Endothelial cell of umbilical vein (primary cell): ENCODE data around the gene CC2D1A. TPM values are rescaled to one million over a fixed set of nuclear protein-coding genes. Genes with fewer than 3 reads are reported as not detected.

Experiments used
- BruUV-seq: library from RNA; stranded (reverse); fragments of 400-500 nt; replicated peaks from 2 replicates; lab custom pipeline; 2021; lab: Mats Ljungman, UMichigan
- CTCF ChIA-PET: fragments of 300-600, 350-600 bp; sonication (Branson Sonifier 250); formaldehyde crosslinking; loops from one replicate; lab custom pipeline; 2021; ENCODE audit warnings: antibody characterized with exemption, inconsistent platforms; lab: Charles Lee
- POLR2A ChIA-PET: fragments of 300-600, 350-600 bp; sonication (Branson Sonifier 250); formaldehyde crosslinking; loops from one replicate; lab custom pipeline; 2021; ENCODE audit warnings: antibody characterized with exemption, inconsistent platforms; lab: Charles Lee
- DNase-seq: peaks from one replicate; pipeline ENCODE4 v3.0.0-alpha.2; 2011; ENCODE audit warnings: low read depth, low spot score
- FAIRE-seq: peaks from 2 replicates; lab custom pipeline; 2011; peaks lifted over from hg19 to GRCh38; lab: Jason Lieb, UNC
- H2AFZ ChIP-seq: 2 replicates; pipeline ENCODE4 v1.6.0; 2012; ENCODE audit warnings: low read depth, low read length, control low read depth, inconsistent platforms
- H3K27ac ChIP-seq: 2 replicates; pipeline ENCODE4 v1.5.1; 2011; ENCODE audit warnings: low read depth, mild to moderate bottlenecking, control low read depth, low read length, moderate library complexity; ENCODE audit not compliant: insufficient read depth
- H3K27me3 ChIP-seq, 2 experiments: 2 replicates each; pipeline versions ENCODE4 v1.6.0 to v1.6.1; 2011; ENCODE audit warnings: low read length in 2 of 2, mixed read lengths in 1 of 2; ENCODE audit not compliant: control insufficient read depth in 2 of 2, insufficient read depth in 2 of 2
- H3K36me3 ChIP-seq, 2 experiments: 2 replicates in 1 of 2; 3 replicates in 1 of 2; pipeline ENCODE4 v1.5.1; 2011; ENCODE audit warnings: low read length in 2 of 2, mild to moderate bottlenecking in 1 of 2, moderate library complexity in 1 of 2; ENCODE audit not compliant: control insufficient read depth in 2 of 2, insufficient read depth in 2 of 2; ENCODE audit errors: extremely low read depth in 1 of 2
- H3K4me1 ChIP-seq: 3 replicates; pipeline ENCODE4 v1.5.1; 2011; ENCODE audit warnings: mild to moderate bottlenecking, low read length; ENCODE audit not compliant: control insufficient read depth, insufficient read depth; ENCODE audit errors: extremely low read depth
- H3K4me2 ChIP-seq: 2 replicates; pipeline ENCODE4 v1.6.1; 2011; ENCODE audit warnings: low read length, control low read depth, mixed read lengths; ENCODE audit not compliant: insufficient read depth
- H3K4me3 ChIP-seq, 3 experiments: fragments of 200-600 bp in 1 of 3; sonication (generic), shearing (Covaris generic) in 1 of 3; replicated peaks in 1 of 3; 2 replicates each; pipeline ENCODE4 v1.5.1; 2011 to 2016; ENCODE audit warnings: control low read depth in 3 of 3, low read length in 3 of 3, mild to moderate bottlenecking in 2 of 3, inconsistent platforms in 1 of 3, low read depth in 1 of 3, moderate library complexity in 1 of 3; ENCODE audit not compliant: insufficient read depth in 1 of 3
- H3K79me2 ChIP-seq: 2 replicates; pipeline ENCODE4 v1.6.0; 2012; ENCODE audit warnings: low read length, inconsistent platforms; ENCODE audit not compliant: control insufficient read depth, insufficient read depth
- H3K9ac ChIP-seq: replicated peaks from 2 replicates; pipeline ENCODE3; 2011; ENCODE audit warnings: low read length, control low read depth; ENCODE audit not compliant: insufficient read depth; ENCODE audit errors: extremely low read depth
- H3K9me1 ChIP-seq: replicated peaks from 3 replicates; pipeline ENCODE4 v1.6.0; 2011; ENCODE audit warnings: mild to moderate bottlenecking, low read length; ENCODE audit not compliant: control insufficient read depth, insufficient read depth; ENCODE audit errors: extremely low read depth
- H3K9me3 ChIP-seq: replicated peaks from 2 replicates; pipeline ENCODE4 v1.5.1; 2012; ENCODE audit warnings: low read length, inconsistent platforms; ENCODE audit not compliant: control insufficient read depth, insufficient read depth
- H4K20me1 ChIP-seq: replicated peaks from 2 replicates; pipeline ENCODE3; 2011; ENCODE audit warnings: mild to moderate bottlenecking, low read length; ENCODE audit not compliant: control insufficient read depth, insufficient read depth; ENCODE audit errors: extremely low read depth
- CTCF ChIP-seq, 2 donors: IDR thresholded peaks; 1 replicate in 1 of 2; 2 replicates in 1 of 2; pipeline ENCODE4 v1.5.1; 2011; ENCODE audit warnings: low read length in 2 of 2, mild to moderate bottlenecking in 2 of 2, moderate library complexity in 2 of 2, control low read depth in 1 of 2, inconsistent platforms in 1 of 2, low read depth in 1 of 2; ENCODE audit not compliant: insufficient read depth in 1 of 2; ENCODE audit errors: extremely low read depth in 1 of 2
- EZH2 ChIP-seq: IDR thresholded peaks from 2 replicates; pipeline ENCODE4 v1.6.1; 2012; ENCODE audit warnings: borderline replicate concordance, low read depth, mild to moderate bottlenecking, moderate library complexity, low read length, inconsistent platforms; ENCODE audit not compliant: severe bottlenecking
- FOS ChIP-seq: IDR thresholded peaks from 2 replicates; pipeline ENCODE4 v1.6.1; 2011; ENCODE audit warnings: mild to moderate bottlenecking, low read length, moderate library complexity, borderline replicate concordance; ENCODE audit not compliant: insufficient read depth
- POLR2A ChIP-seq: IDR thresholded peaks from 2 replicates; pipeline ENCODE4 v1.6.1; 2012; ENCODE audit warnings: low read depth, mild to moderate bottlenecking, control low read depth, low read length
- POLR2AphosphoS5 ChIP-seq: IDR thresholded peaks from 2 replicates; pipeline ENCODE4 v1.6.1; 2012; ENCODE audit warnings: low read depth, mild to moderate bottlenecking, control low read depth, low read length, moderate library complexity; ENCODE audit not compliant: insufficient read depth
- dilution Hi-C: fragments of 300-500 bp; cut with MboI; formaldehyde crosslinking; loops from one replicate; pipeline ENCODE4 v1.15.0; 2019; ENCODE audit warnings: low sequenced_read_pairs; ENCODE audit not compliant: extremely low pct_ligation_motif_present
- intact Hi-C: fragments of 100-400 bp; cut with micrococcal nuclease; formaldehyde crosslinking; loops from one replicate; pipeline ENCODE4 v1.10.0; 2022
- polyA plus RNA-seq, 4 experiments: library from polyadenylated mRNA; depleted of rRNA in 3 of 4; stranded (reverse) in 3 of 4; unstranded in 1 of 4; fragments of >200 nt; gene quantifications; 2 replicates each; pipeline versions ENCODE4 v1.2.1 to v1.2.3, GENCODE V29; 2011 to 2012; ENCODE audit warnings: missing spikeins in 1 of 4
- total RNA-seq: library from RNA; stranded (reverse); gene quantifications from 2 replicates; pipeline ENCODE4 v1.2.3, GENCODE V29; 2021

Gene CC2D1A
- total and polyA plus RNA-seq, 2 donors (not counting 3 experiments of a cell fraction or from before 2014, with no cell fraction given) = 13.6 to 33.7 TPM

DNA sequence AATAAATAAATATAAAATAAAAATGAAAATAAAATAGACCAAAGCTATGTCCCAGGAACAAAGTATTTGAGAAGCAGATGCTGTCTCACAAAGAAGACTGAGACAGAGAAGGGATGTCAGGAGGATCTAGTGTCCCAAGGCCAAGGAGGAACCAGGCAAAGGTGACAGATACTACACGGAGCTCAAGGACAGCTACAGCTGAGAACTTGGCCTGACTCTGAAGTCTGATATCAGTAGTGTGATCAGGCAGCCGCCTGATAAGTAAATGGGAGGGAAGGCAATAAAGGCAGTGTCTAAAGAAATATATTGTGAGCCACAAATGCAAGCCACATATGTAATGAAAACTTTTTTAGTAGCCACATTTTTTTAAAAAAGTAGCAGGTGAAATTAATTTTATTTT lies 49.5 kb upstream of the CC2D1A start:
- Histone ChIP-seq H3K9ac (no peak overlapping the region), H3K4me2 (no peak overlapping the region), H3K27me3 (no peaks in the 10 kb centered on the region), H3K9me3 (no peaks in the 10 kb centered on the region), H3K27ac (no peak overlapping the region), H3K9me1 (no peaks in the 10 kb centered on the region), H3K4me3 (no peak overlapping the region), H3K36me3 (no peaks in the 10 kb centered on the region), H3K4me1 (peaks cover 12% of the 10 kb centered on the region), H2AFZ (no peak overlapping the region), H3K79me2 (no peaks in the 10 kb centered on the region), H4K20me1 (no peaks in the 10 kb centered on the region)
- dilution Hi-C loops = no loop called here
- ChIA-PET POLR2A (interaction anchor here (0.6 to 0.7 kb wide), 2 partner anchors 62 to 662 kb away, joined by 7 to 14 read pairs; no protein-coding TSS in a partner anchor), CTCF (interaction anchor here (1.1 to 1.7 kb wide), 2 partner anchors 20 to 29 kb away, joined by 3 to 4 read pairs; no protein-coding TSS in a partner anchor)
- FAIRE-seq (no peak), DNase-seq (no peak)
- no TSS peak for BruUV-seq
- intact Hi-C loops = no loop called here
- TF ChIP-seq POLR2A = no peak
- TF ChIP-seq EZH2 = no peak
- no peak for TF ChIP-seq POLR2AphosphoS5
- no peak for TF ChIP-seq CTCF (IDR thresholded peaks at IDR 0.05; ENCODE audit: extremely low read depth in 1 of 2, insufficient read depth in 1 of 2, low read depth in 1 of 2, low read length in 2 of 2)

GRCh38 chr19:13859361-13859880 lies 46.6 kb upstream of the CC2D1A start:
- Histone ChIP-seq H3K27me3 (no peaks in the 10 kb centered on the region), H3K9me1 (no peaks in the 10 kb centered on the region), H3K9ac (no peak overlapping the region), H3K27ac (no peak overlapping the region), H2AFZ (no peak overlapping the region), H3K79me2 (no peaks in the 10 kb centered on the region), H3K9me3 (no peaks in the 10 kb centered on the region), H3K4me3 (no peak overlapping the region), H3K36me3 (no peaks in the 10 kb centered on the region), H3K4me2 (no peak overlapping the region), H3K4me1 (peaks cover 11% of the 10 kb centered on the region), H4K20me1 (no peaks in the 10 kb centered on the region)
- no TSS peak for BruUV-seq
- dilution Hi-C loops = no loop called here
- ChIA-PET POLR2A (interaction anchor here (0.6 to 1.4 kb wide), 2 partner anchors 20 to 47 kb away, joined by 4 read pairs; no protein-coding TSS in a partner anchor), CTCF (interaction anchor here (0.6 to 6.1 kb wide), 5 partner anchors 19 to 213 kb away, joined by 3 to 58 read pairs (median 4); partner anchors contain the start of gene MISP3)
- intact Hi-C loops = no loop called here
- DNase-seq = peak; percentile 64
- FAIRE-seq = no peak
- TF ChIP-seq CTCF (IDR thresholded peaks at IDR 0.05; ENCODE audit: extremely low read depth in 1 of 2, insufficient read depth in 1 of 2, low read depth in 1 of 2, low read length in 2 of 2) = peak in 1 of 2 donors; percentile 6
- TF ChIP-seq FOS = no peak
